Measurements from ENCODE around the gene RASAL2. TPM values are rescaled to one million over a fixed set of nuclear protein-coding genes. Genes with fewer than 3 reads are reported as not detected.

The RASAL2 gene
- total and polyA plus RNA-seq, 9 of the 15 experiments (the other 6 are each of a cell fraction or from before 2014, with no cell fraction given): 0.13 to 1.0 (median 0.62) TPM

DNA sequence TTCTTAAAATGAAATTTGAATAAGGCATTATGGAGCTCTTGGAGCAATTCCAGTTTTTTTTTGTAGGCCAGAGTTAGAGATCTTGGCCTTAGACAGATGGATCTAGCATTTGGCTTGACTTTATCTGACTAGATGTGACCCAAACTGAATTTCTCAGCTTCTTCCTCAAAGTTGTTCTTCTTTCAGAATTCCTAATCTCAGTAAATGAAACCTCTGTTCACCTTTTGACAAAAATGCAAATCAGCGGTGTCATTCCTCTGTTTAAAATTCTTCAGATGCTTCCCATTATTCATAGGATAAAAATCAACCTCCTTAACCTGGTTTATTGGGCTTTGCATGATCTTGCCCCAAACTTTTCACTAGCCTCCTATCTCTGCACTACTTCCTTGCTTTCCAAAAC lies 177.6 kb downstream of the RASAL2 start:
- no peak for DNase-seq (ENCODE audit: extremely low read depth in 1 of 4, low spot score in 3 of 4)
- Histone ChIP-seq H4K20me1 (replicated peaks; ENCODE audit: control insufficient read depth, insufficient read depth, low read length) (no peaks in the 10 kb centered on the region), H3K9me1 (ENCODE audit: control insufficient read depth, insufficient read depth, low read length) (no peaks in the 10 kb centered on the region), H3K4me3 (no peak overlapping the region), H3K36me3 (ENCODE audit: control insufficient read depth, insufficient read depth, low read length) (no peaks in the 10 kb centered on the region), H3K9me3 (replicated peaks; ENCODE audit: control insufficient read depth, insufficient read depth, low read depth, low read length) (no peaks in the 10 kb centered on the region), H3K27ac (ENCODE audit: extremely low read depth, low read depth, low read length) (no peak overlapping the region), H3K79me2 (ENCODE audit: control insufficient read depth, insufficient read depth, low read length) (no peaks in the 10 kb centered on the region), H3K4me2 (ENCODE audit: insufficient read depth, low read length) (no peak overlapping the region), H3K9ac (ENCODE audit: insufficient read depth in 1 of 2, low read depth in 2 of 2, low read length in 2 of 2) (no peak overlapping the region), H3K27me3 (ENCODE audit: control insufficient read depth in 2 of 2, insufficient read depth in 2 of 2, low read length in 2 of 2) (no peaks in the 10 kb centered on the region), H2AFZ (ENCODE audit: low read depth, low read length) (no peak overlapping the region), H3K4me1 (replicated peaks in 1 of 2; ENCODE audit: control insufficient read depth in 2 of 2, insufficient read depth in 2 of 2, low read length in 2 of 2) (no peaks in the 10 kb centered on the region)
- ChIA-PET POLR2A (no interaction called here), CTCF (ENCODE audit: low intra/inter-chr PET ratio) (no interaction called here)
- in situ Hi-C loops (cut with MboI): no loop called here
- intact Hi-C loops (cut with micrococcal nuclease): no loop called here
- ATAC-seq: no peak
- 0% methylated on average over 1 of the region's 1 CpG for WGBS (ENCODE audit: insufficient coverage, low coverage, missing lambda C conversion rate)
- no TSS peak for BruUV-seq (replicated peaks)
- TF ChIP-seq HNRNPUL1 (IDR thresholded peaks at IDR 0.05; ENCODE audit: low read length) (no peak), ARID2 (IDR thresholded peaks at IDR 0.05) (no peak), RBM25 (IDR thresholded peaks at IDR 0.05; ENCODE audit: low read depth, low read length, severe bottlenecking) (no peak), SRSF1 (IDR thresholded peaks at IDR 0.05; ENCODE audit: low read depth, low read length) (no peak), STAT5B (CRISPR knock-in tag; IDR thresholded peaks at IDR 0.05) (no peak), FOS (IDR thresholded peaks at IDR 0.05; ENCODE audit: extremely low read depth, insufficient read length) (no peak), BHLHE40 (IDR thresholded peaks at IDR 0.05; ENCODE audit: low read length) (no peak), MEIS2 (IDR thresholded peaks at IDR 0.05; ENCODE audit: partially characterized antibody) (no peak), ZBTB8A (IDR thresholded peaks at IDR 0.05; ENCODE audit: partially characterized antibody) (no peak), IRF2 (CRISPR knock-in tag; IDR thresholded peaks at IDR 0.05) (no peak), PCBP1 (IDR thresholded peaks at IDR 0.05; ENCODE audit: low read depth, low read length, poor library complexity, severe bottlenecking) (no peak), ZNF232 (CRISPR knock-in tag; IDR thresholded peaks at IDR 0.05) (no peak), ZKSCAN1 (IDR thresholded peaks at IDR 0.05; ENCODE audit: low read depth, low read length) (no peak), SIN3B (IDR thresholded peaks at IDR 0.05; ENCODE audit: low read depth) (no peak), ZNF764 (CRISPR knock-in tag; IDR thresholded peaks at IDR 0.05; ENCODE audit: low read depth) (no peak), HSF4 (CRISPR knock-in tag; IDR thresholded peaks at IDR 0.05; ENCODE audit: borderline replicate concordance) (no peak)
- FAIRE-seq: no peak

Data from K562 (cell line).